NK-92 treated with Interleukin-12 subunit alpha and Interleukin-12 subunit beta, amount 100 ng/mL, for 24 hours (cell line): ENCODE results near the gene IFNL4.
"Not testable (repeated sequence)": the region's sequence is repeated elsewhere in the genome, so short reads cannot be mapped to it uniquely, and the experiment has no call there.

Source experiments
- DNase-seq: peaks from one replicate; lab custom pipeline; 2025; lab: John Stamatoyannopoulos, UW

Gene IFNL4

DNA sequence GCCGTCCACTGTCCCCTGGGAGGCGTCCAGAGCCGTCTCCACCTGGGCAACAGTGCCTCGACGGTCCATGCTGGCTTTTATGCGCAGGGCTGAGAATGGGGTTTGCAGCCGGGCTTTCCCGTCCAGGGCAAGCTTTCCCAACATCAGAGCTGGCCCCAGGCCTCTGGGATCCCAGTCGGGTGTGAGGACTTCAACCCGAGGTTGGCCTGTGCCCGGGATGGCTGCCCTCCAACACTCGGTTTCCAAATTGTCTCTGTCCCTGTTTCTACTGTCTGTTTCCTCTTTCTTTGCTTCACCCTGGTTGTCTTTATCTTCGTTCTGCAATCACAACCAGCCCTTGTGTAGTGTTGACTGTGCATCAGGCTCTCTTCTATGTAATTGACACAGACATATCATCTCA is at the start of gene IFNL4:
IFNL4 (minus strand) TSS at position 51 of the 400 bp plus-strand sequence.
- no peak for DNase-seq

DNA sequence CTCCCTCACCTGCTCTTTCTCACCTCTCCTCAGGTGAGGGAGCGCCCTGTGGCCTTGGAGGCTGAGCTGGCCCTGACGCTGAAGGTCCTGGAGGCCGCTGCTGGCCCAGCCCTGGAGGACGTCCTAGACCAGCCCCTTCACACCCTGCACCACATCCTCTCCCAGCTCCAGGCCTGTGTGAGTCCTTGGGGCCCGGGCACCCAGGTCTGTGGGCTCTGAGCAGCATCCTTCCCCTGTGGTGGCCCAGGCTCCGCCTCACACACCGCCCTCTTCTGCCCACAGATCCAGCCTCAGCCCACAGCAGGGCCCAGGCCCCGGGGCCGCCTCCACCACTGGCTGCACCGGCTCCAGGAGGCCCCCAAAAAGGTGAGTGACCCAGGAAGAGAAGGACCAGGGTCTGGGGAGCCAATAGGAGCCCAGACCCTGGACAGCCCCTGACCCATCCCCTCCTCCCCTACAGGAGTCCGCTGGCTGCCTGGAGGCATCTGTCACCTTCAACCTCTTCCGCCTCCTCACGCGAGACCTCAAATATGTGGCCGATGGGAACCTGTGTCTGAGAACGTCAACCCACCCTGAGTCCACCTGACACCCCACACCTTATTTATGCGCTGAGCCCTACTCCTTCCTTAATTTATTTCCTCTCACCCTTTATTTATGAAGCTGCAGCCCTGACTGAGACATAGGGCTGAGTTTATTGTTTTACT is 49.4 kb upstream of the IFNL4 start:
- DNase-seq, result peak; percentile 85

DNA sequence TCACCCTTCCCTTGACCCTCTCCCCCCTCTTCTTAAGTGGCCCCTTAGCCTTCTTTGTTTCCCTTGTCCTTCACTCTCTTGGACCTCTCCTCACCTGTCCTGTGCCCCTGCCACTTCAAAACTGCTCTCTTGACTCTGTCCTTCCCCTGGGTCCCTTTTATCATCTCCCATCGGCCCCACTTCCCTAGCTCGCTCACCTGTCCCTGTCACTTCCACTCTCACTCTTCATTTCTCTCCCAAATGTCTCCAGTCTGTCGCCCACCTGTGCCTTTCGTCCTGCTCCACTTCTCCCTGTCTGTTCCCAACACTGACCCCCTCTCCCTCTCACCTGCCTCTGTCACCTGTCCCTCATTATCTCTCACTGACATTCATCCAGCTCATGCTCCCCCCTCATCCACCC is 48.2 kb upstream of the IFNL4 start:
- no peak for DNase-seq

DNA sequence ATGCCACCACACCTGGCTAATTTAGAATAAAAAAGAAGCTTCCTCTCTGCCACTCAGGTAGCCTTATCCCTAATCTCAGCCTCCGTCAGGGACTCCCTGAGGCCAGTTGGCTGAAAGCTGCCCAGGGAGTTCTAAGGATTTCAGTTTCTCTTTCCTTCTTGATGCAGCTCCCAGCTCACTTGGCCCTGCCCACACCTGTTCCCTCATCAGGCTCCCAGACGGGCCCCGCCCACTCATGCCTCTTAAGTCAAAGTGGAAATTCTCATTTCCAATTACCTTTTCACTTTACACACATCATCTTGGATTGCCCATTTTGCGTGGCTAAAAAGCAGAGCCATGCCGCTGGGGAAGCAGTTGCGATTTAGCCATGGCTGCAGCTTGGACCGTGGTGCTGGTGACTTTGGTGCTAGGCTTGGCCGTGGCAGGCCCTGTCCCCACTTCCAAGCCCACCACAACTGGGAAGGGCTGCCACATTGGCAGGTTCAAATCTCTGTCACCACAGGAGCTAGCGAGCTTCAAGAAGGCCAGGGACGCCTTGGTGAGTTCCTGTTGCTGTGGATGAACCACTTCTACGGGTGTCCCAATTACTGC is 47.5 kb upstream of the IFNL4 start, which contains the start of gene IFNL1:
IFNL1 (plus strand) TSS at position 353 of the 591 bp plus-strand sequence; CDS start at position 368, 15 bp downstream.
- no peak for DNase-seq

DNA sequence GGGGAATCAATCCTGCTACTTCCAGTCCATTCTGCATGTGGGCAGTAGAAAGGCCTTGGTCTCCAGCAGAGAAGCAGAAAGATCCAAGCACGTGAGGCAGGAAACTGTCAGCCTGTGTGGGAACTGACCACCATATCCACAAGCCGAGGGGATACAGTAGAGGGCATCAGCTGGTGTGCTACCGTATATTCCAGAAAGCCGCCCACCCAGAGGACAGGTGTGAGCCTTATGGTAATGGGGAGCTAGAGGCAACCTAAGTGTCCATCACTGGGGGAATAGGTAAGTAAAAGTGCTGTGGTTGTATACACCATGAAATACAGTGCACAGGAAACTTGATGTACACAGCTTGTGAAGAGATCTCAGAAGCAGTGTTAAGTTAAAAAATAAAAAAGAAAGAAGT is 44.7 kb upstream of the IFNL4 start:
- no peak for DNase-seq

DNA sequence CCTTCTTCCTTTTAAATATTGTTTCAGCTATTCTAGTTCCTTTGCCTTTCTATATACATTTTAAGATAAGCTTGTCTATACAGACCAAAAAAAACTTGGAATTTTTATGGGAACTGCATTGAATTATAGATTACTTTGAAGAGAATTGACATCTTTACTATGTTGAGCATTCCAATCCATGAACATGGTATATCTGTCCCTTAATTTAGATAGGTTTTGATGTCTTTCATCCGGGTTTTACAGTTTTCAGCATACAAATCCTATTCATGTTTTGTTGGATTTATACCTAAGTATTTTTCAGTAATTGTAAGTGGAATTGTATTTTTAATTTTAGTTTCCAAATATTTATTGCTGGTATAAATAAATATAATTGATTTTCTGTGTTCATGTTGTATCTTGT is 35.4 kb upstream of the IFNL4 start:
- no peak for DNase-seq

DNA sequence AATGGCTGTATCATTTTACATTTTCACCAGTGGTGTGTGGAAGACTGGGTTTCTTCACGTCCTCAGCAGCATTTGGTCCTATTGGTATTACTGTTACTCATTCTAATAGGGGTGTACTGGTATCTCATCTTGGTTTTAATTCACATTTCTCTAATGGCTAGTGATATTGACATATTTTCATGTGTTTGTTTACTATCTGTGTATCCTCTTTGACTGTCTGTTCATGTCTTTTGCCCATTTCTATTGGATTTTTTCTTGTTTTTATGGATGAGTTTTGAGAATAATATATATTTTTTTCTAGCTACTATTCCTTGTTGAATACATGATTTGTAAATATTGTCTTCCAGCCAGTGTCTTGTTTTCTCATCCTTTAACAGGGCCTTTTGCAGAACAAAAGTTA is 33.4 kb upstream of the IFNL4 start:
- DNase-seq, result no peak

DNA sequence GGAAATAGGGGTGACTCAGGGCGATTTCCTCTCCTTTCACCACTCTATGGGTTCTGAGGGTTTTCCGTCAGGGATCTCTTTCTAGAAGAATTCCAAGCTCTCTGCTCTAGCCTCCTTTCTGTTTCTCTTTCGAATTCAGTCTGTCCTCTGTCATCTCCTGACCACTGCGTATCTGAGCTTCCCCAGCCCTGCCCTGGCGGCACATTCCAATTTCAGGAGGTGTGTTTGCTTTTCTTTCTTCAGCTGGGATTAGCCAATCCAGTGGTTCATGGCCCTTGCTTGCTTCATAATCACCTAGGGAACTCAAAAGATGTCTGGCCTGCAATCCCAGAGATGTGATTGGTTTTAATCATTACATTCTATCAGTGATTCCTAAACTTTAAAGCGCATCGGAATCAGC is 28.9 kb upstream of the IFNL4 start:
- DNase-seq, result no peak

DNA sequence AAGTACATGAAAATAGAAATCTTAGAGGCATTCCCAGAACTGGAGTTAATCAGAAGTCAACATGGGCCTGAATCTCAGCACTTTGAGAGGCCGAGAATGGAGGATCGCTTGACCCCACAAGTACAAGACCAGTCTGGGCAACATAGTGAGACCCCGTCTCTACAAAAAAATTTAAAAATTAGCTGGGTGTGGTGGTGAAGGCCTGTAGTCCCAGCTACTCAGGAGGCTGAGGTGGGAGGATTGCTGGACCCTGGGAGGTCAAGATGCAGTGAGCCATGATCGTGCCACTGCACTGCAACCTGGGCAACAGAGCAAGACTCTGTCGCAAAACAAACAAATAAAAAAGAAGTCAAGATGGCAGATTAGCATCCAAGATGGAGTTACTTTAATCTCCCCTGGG is 28.1 kb upstream of the IFNL4 start:
- DNase-seq, result no peak

DNA sequence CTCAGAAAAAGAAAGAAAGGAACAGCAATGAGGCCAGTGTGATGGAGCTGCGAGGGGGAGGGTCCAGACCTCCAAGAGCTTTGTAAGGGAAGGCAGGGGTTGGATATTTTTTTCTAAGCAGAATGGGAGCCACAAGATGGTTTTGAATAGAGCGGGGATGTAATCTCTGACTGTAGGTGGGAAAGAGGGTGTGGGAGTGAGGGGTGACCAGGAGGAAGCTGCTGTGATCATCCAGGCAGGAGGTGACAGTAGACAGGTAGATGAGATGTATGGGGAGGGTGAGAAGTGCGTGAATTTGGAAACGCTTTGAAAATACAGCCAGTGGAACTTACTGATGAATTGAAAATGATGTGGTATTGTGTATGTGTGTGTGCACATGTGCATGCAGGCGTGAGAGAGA is 26.9 kb upstream of the IFNL4 start:
- no peak for DNase-seq

DNA sequence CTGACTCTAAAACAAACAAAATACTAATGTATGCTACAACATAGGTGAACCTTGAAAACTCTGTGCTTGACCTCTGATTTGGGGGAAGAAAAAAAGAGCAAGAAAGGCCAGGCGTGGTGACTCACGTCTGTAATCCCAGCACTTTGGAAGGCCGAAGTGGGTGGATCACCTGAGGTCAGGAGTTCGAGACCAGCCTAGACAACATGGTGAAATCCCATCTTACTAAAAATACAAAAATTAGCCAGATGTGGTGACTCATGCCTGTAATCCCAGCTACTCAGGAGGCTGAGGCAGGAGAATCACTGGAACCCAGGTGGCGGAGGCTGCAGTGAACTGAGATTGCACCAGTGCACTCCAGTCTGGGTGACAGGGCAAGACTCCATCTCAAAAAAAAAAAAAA is 25.2 kb upstream of the IFNL4 start:
- not testable (repeated sequence) for DNase-seq

DNA sequence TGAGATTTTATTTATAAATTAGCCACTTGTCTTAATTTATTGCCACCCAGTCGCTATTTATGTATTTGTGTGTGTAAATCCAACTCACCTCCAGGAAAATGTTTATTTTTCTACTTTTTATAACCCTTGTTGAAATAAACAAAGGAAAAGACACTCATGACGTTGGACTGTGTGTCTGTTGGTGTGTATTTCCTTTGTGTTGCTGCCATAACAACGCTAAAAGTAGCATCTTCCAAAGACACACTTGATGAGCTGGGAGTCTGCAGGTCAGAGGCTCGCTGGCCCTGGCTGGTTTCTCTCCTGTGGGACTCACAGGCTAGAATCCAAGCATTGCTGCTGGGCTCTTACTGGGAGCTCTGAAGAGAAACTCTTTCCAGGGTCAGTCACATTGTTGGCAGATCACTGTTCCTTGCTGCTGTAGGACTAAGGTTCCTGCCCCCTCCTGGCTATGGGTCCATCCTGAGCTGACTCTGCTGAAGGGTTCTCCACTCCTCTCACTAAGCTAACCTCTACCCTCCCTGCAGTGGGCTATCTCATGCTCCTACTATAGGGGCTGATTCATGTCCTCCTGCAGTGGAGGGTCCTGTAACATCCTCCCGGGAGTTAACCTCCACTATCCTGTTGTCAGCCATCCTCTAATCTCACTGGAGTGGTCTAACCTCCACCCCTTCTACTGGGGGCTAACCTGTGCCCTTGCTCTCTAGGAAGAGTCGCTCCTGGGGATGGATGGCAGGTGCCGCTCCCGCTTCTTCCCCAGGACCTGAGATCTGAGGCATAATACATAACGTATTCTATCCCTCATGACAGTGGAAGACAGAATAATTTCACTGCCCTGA is 21.6 kb upstream of the IFNL4 start:
- DNase-seq, result no peak

DNA sequence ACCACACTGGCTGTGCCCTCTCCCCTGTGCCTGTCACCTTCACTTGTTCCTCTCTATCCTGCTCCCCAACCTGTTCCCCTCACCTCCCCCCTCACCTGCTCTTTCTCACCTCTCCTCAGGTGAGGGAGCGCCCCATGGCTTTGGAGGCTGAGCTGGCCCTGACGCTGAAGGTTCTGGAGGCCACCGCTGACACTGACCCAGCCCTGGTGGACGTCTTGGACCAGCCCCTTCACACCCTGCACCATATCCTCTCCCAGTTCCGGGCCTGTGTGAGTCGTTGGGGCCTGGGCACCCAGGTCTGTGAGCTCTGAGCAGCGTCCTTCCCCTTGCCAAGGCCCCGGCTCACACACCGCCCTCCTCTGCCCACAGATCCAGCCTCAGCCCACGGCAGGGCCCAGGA is 20.7 kb upstream of the IFNL4 start:
- DNase-seq, result not testable (repeated sequence)

DNA sequence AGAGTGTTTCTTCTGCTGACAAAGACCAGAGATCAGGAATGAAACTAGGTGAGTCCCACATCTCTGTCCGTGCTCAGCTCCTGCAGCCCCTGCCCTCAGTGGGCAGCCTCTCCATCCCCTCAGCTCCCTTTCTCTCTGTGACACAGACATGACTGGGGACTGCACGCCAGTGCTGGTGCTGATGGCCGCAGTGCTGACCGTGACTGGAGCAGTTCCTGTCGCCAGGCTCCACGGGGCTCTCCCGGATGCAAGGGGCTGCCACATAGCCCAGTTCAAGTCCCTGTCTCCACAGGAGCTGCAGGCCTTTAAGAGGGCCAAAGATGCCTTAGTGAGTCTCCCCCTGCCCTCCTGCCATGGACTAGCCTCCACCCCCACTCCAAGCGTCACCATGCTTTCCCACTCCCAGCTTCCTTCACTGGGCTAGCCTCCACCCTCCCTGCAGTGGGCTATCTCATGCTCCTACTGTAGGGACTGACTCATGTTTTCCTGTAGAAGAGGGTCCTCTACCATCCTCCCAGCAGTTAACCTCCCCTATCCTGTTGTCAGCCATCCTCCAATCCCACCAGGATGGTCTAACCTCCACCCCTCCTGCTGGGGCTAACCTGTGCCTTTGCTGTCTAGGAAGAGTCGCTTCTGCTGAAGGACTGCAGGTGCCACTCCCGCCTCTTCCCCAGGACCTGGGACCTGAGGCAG is 20.0 kb upstream of the IFNL4 start:
- not testable (repeated sequence) for DNase-seq

DNA sequence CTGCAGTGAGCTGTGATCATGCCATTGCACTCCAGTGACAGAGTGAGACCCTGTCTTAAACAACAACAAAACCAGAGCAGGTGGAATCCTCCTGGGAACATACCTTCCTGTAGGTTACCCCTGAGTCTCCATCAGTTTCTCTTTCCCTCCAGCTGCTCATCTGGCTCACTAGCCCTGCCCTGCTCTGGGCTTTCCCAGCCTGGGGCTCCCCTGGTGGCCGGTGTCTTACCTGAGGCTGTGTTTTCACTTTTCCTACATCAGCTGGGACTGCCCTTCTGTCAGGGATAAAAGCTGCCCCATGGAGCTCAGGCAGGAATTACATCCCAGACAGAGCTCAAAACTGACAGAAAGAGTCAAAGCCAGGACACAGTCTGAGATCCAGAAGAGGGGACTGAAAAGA is 19.4 kb upstream of the IFNL4 start, which contains the start of gene IFNL2:
IFNL2 (plus strand) TSS at position 312 of the 400 bp plus-strand sequence. CDS start 173 bp downstream, outside the sequence.
- not testable (repeated sequence) for DNase-seq

DNA sequence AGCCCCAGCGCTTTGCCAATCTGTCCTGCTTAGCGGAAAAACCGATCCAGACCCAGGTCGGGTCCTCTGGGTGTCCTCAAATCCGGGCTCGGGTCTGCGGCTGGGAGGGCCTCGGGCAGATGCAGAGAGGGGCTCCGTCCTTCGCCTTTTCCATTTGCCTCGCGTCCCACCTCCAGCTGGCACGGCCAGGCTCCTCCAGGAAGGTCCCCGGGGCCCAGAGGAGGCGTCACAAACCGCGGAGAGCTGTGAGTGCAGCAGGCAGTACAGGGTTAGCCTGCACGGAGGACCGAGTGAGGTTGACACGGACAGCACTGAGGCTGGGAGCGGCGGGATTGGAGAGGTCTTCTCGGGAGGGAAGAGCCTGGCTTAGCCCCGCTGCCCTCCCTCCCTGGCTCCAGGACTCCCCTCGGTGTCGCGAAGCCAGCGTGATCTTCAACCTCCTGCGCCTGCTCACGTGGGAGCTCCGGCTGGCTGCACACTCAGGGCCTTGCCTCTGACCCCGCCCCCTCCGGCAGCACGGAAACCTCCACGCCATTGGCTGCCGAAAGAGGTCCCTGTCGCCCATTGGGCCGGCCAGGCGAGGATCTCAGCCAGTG is 16.8 kb upstream of the IFNL4 start:
- no peak for DNase-seq

DNA sequence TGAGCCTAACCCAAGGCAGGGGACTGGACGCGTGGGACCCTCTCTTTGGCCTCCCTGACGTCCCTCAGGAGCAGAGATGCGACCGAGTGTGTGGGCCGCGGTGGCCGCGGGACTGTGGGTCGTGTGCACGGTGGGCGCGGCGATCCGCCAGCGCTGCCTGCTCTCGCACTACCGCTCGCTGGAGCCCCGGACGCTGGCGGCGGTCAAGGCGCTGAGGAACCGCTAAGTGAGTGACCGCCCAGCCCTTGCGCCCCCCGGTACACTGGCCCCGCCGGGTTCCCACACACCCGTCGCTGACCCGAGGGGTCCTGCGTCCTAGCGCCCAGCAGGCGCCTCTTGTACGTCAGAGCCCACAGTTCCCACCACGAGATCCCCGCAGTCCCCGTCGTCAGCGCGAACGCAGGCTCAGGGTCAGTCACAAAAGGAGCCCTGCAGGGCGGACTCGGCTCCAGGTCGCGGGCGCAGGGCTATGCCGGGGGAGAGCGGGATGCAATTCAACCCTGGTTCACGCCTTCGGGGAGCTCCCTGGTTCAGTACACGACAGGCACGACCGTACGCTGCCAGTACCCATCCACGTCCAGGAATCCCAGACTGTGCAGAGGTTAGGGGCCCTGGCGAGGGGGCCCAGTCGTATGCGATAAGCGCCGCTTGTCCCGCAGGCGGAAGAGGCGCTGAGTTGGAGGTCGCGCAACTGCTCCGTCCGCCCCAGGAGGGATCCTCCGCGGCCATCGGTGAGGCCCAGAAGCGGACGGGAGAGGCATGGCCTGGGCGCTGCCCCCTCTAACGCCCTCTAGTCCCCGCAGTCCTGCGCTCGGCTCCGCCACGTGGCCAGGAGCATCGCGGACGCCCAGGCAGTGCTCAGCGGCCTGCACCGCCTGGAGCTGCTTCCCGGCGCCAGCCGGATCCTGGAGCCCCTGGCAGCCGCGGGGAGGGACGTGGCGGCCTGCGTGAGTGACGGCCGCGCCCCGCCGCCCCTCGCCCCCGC is 15.9 kb upstream of the IFNL4 start:
- no peak for DNase-seq

DNA sequence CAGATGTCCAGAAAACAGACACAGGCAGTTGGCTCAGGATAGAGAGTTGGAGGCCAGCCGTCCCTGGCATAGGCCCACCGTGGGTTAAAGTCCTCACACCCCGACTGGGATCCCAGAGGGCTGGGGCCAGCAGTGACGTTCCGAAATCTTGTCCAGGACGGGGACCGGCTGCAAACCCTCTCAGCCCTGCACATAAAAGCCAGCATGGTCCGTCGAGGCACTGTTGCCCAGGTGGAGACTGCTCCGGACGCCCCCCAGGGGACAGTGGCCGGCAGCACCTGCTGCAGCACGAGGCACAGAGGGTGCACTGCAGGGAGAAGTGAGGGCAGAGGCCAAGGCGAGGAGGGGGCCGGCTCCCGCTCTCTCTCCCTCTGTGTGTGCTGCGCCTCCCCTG is 15.3 kb upstream of the IFNL4 start:
- DNase-seq, result no peak

DNA sequence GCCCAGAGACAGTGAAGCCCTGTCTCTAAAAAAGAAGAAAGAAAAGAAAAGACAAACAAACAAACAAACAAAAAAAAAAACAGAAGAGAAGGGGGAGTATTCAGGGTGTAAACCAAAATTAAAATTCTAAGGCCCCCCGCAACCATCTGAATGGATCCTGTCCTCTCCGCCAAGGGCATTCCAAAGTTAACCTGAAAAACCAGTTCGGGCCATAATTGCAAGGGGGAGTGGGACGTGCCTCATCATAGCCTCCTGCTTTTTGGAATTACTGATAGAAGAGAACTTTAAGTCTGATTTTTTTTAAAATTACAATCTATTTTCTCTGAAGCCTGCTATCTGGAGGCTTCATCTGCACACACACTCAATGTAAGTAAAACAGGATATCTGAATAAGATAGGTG is 13.8 kb upstream of the IFNL4 start:
- no peak for DNase-seq

DNA sequence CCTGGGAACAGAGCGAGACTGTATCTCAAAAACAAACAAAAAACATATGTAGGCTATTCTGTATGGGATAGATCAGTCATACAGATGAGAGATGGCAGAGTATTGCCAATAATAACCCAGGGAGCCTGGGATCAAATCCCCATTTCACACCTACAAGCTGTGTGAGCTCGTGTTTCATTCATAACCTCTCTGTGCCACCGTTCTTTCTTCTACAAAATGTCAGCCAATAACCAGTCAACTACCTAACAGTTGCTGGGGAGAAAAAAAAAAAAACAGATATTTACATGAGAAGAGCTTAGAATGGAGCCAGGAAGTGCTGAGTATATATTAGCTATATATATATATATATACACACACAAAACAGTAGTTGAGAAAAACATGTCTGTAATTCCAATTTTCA is 13.0 kb upstream of the IFNL4 start:
- no peak for DNase-seq

DNA sequence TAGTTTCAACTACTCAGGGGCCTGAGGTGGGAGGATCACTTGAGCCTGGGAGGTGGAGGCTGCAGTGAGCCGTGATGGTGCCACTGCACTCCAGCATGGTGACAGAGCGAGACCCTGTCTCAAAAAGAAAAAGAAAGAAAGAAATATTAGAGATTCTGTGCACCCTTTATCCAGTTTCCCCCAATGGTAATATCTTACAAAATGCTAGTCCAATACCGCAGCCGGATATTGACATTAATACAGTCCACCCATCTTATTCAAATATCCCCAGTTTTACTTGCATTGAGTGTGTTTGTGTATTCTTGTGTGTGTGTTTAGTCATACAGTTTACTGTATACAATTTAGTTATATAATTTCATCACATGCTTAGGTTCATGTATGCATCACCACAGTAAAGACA is 8.6 kb upstream of the IFNL4 start:
- no peak for DNase-seq
